Iris pigment epithelial cell (primary cell): ENCODE data around the gene PRKAB2.
"Not testable (repeated sequence)": the region's sequence is repeated elsewhere in the genome, so short reads cannot be mapped to it uniquely, and the experiment has no call there.

Experiments
- DNase-seq: peaks from one replicate; pipeline ENCODE4 v3.0.0-alpha.2; 2011; ENCODE audit warnings: low read depth

PRKAB2 gene

GRCh38 chr1:147172168-147173016, at the start of gene PRKAB2:
Gene PRKAB2, minus strand, starts transcription at chr1:147172470. Its CDS starts 326 bp downstream, at chr1:147172144.
- DNase-seq, result peak; percentile 98

GRCh38 chr1:147218606-147219005, 46.3 kb upstream of the PRKAB2 start:
- no peak for DNase-seq

- no peak for DNase-seq
Measured at GRCh38 chr1:147217141-147217540, 44.9 kb upstream of the PRKAB2 start.

GRCh38 chr1:147216124-147216523, 43.9 kb upstream of the PRKAB2 start:
- DNase-seq, result no peak

GRCh38 chr1:147215540-147215916, 43.3 kb upstream of the PRKAB2 start:
- no peak for DNase-seq

- peak; percentile 27 for DNase-seq
Measured at GRCh38 chr1:147214842-147215539, 42.7 kb upstream of the PRKAB2 start.

- no peak for DNase-seq
Measured at GRCh38 chr1:147214325-147214724, 42.1 kb upstream of the PRKAB2 start.

DNA sequence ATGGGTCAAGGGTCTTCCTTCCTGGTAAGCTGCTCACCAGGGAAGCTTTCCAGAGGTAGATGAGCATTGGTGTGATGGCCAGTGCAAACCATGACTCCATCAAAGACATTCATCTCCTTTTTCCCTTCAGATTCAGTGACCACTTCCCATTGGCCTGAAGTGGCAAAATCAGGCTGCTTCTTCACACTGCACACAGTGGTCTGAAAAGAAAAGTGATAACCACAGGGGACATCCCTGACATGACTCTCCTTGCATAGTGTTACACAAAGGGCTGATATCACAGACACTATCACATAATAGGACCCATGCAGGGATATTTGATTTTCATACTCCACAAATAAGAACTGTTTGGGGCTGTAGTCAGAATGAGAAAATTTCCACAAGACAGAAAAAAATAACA, 41.0 kb upstream of the PRKAB2 start:
- DNase-seq, result no peak

- no peak for DNase-seq
Measured at GRCh38 chr1:147211577-147211976, 39.3 kb upstream of the PRKAB2 start.

- no peak for DNase-seq
Measured at GRCh38 chr1:147210987-147211386, 38.7 kb upstream of the PRKAB2 start.

- no peak for DNase-seq
Measured at GRCh38 chr1:147209825-147210821, 37.9 kb upstream of the PRKAB2 start.

- no peak for DNase-seq
Measured at GRCh38 chr1:147208619-147209018, 36.3 kb upstream of the PRKAB2 start.

- DNase-seq, result no peak
Measured at GRCh38 chr1:147207192-147207591, 34.9 kb upstream of the PRKAB2 start.

DNA sequence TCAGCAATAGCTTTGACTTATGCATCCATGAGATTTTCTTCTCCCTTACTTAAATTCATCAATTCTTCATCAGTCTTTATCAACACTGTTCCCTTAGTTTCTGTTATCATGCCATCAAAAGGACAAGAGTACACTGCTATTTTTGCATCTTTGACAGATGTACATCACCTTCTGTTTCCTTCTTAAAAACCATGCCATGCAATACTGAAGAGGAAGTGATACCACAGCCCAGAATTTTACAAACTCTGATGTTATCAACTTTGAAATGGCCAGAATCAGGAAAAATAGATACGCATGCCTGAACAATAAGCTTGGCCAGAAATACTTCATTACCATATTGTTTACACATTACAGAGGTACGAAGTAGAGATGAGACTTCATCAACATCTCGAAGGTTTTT, 31.8 kb upstream of the PRKAB2 start:
- no peak for DNase-seq

DNA sequence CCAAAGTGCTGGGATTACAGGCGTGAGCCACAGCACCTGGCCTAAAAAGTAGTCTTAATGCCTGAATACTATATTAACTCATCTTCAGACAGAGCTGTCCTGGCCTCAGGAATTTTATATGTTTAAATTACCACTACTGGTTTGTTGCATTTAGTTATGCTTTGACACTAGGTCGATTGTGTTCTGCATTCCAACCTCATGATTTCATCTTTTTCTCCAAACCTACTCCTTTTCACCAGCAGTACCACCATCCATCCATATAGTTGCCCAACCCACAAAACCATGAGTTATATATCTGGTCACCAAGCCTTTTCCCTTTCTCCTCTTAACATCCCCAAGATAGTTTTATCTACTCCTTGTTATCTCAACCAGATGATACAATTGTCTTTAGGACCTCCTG, 30.3 kb upstream of the PRKAB2 start:
- DNase-seq, result no peak

DNA sequence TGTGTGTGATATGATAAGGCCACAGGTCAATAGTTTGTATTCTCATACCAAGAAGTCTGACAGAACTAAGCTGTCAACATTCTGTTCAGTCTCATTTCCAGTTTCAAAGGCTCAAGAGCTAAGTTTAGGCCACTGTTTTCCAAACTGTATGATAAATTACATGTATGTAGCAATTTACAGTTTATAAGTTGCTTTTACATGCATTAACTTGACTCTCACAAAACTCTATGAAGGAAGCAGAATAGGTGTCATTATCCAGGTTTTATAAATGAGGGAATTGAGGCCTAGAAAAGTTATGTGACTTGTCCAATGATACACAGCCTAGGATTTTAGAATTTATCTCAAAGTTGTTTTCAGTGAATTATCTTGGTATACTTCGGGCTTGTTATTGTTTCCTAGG, 29.5 kb upstream of the PRKAB2 start:
- no peak for DNase-seq

DNA sequence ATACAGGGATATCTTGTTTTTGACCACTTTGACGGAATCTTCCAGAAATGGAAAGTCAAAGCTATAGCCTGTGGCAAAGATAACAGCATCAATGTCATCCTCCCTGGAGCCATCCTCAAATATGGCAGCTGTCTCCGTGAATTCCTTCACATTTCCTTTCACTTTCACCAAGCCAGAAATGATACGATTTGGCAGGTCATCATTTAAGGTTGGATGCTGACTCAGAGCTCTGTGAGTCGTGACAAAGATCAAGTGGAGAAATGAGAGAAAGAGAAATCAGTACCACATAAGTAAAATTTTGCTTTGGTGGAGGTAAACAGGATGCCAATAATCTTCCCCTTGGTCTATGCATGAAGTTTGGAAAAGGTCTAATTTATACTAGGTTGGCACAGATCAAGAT, 29.0 kb upstream of the PRKAB2 start:
- DNase-seq, result peak; percentile 20

DNA sequence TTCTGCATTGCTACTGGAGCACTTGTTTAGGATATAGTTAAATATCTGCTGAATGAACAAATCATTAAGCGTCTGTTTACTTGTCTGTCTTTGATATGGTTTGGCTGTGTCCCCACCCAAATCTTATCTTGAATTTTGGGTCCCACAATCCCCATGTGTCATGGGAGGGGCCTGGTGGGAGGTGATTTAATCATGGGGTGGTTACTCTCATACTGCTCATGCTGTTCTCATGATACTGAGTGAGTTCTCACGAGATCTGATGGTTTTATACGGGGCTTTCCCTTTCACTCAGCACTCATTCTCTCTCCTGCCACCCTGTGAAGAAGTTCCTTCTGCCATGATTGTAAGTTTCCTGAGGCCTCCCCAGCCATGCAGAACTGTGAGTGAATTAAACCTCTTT, 25.1 kb upstream of the PRKAB2 start:
- not testable (repeated sequence) for DNase-seq

DNA sequence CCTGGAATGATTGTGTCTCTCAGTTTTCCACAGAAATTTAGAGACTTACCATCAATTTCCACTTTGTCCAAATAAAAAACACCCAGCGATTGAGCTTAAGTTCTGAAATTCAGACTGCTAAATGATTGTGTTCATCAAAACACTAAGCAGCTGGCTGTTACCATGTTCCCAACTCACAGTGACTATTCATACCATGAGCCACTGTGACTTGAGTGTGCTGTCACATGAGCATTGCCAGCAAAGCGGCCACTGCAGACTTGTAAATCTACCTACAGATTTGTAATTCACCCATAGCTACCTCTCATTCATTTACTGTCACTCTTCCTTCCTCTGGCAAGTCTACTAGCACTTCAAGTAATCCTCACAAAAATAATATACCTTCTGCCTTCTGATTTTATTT, 17.2 kb upstream of the PRKAB2 start:
- DNase-seq, result no peak

DNA sequence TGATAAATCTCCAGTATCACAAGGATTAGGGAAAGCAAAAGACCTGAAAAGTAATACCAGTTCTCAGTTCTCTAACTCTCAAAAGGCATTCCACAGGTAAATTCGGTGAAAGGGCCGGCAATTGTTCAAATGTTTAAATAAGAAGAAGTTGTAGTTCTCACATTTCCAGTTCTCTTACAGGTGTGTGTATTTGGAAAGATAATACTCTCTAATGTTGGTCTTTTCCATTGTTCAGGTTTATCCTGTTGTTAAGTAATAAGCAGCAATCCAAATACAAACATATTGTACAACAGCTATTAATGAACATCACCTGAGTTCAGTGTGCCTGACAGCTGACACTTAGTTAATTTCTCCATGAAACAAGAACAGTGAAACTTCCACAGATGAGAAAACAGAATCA, 13.2 kb upstream of the PRKAB2 start:
- no peak for DNase-seq

DNA sequence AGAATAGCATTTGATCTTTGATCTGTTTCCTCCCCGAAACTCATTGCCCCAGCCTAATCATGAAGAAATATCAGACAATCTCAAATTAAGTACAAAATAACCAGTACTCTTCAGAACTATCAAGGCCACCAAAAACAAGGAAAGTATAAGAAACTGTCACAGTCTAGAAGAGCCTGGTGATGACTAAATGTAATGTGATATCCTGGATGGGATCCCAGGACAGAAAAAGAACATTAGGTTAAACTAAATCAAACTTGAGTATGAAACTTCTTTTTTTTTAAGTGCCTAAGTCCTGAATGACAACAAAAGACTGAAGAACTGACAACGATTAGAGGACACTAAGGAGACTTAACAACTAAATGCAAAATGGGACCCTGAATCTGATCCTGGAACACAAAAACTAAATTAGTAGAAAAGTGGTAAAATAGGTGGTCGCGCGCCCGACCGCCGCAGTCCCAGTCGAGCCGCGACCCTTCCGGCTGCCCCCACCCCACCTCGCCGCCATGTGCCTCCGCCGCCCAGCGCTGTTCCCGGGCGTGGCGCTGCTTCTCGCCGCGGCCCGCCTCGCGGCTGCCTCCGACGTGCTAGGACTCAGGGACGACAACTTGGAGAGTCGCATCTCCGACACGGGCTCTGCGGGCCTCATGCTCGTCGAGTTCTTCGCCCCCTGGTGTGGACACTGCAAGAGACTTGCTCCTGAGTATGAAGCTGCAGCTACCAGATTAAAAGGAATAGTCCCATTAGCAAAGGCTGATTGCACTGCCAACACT, 5.5 kb upstream of the PRKAB2 start:
- peak; percentile 67 for DNase-seq
